HepG2 (cell line): ENCODE data around the gene DNAJC4. TPM values are rescaled to one million over a fixed set of nuclear protein-coding genes. Genes with fewer than 3 reads are reported as not detected.

Source experiments
- ARID4A ChIP-seq: sonication (generic); formaldehyde crosslinking; IDR thresholded peaks from 2 replicates; pipeline ENCODE4 v1.5.0; 2020; ENCODE audit warnings: mild to moderate bottlenecking, missing genetic modification reagents, borderline replicate concordance
- ATF2 ChIP-seq: sonication (generic); formaldehyde crosslinking; IDR thresholded peaks from 2 replicates; pipeline ENCODE4 v1.4.0; 2020; ENCODE audit warnings: missing genetic modification reagents
- GABPA ChIP-seq, 2 experiments: IDR thresholded peaks; 2 replicates each; pipeline ENCODE4 v1.6.1; 2011 to 2016; ENCODE audit warnings: low read depth in 2 of 2, low read length in 1 of 2, missing biosample characterization in 1 of 2, missing genetic modification characterization in 1 of 2
- MEIS2 ChIP-seq: sonication (generic); formaldehyde crosslinking; IDR thresholded peaks from 2 replicates; pipeline ENCODE4 v1.9.0; 2021; ENCODE audit warnings: mild to moderate bottlenecking, missing genetic modification reagents
- NCOA2 ChIP-seq: sonication (generic); formaldehyde crosslinking; IDR thresholded peaks from 2 replicates; pipeline ENCODE4 v1.8.0; 2022; ENCODE audit warnings: inconsistent platforms
- PHB2 ChIP-seq: fragments of 450-650 bp; IDR thresholded peaks from 2 replicates; pipeline ENCODE4 v1.6.1; 2018; ENCODE audit not compliant: partially characterized antibody
- SALL1 ChIP-seq: sonication (generic); formaldehyde crosslinking; IDR thresholded peaks from 2 replicates; pipeline ENCODE4 v1.8.0; 2022; ENCODE audit warnings: mild to moderate bottlenecking, missing genetic modification reagents
- SMAD3 ChIP-seq: sonication (generic); formaldehyde crosslinking; IDR thresholded peaks from 2 replicates; pipeline ENCODE4 v1.4.0; 2020; ENCODE audit warnings: missing genetic modification reagents
- SRSF1 ChIP-seq: fragments of 200-400 bp; formaldehyde crosslinking; optimal IDR thresholded peaks from 2 replicates; pipeline ENCODE3; 2017; ENCODE audit warnings: mild to moderate bottlenecking, low read depth, low read length, moderate library complexity
- WIZ ChIP-seq: sonication (generic); formaldehyde crosslinking; IDR thresholded peaks from 2 replicates; pipeline ENCODE4 v1.5.1; 2020; ENCODE audit warnings: mild to moderate bottlenecking, missing genetic modification reagents
- YEATS2 ChIP-seq: sonication (generic); formaldehyde crosslinking; IDR thresholded peaks from 2 replicates; pipeline ENCODE4 v1.4.0; 2020; ENCODE audit warnings: missing genetic modification reagents, borderline replicate concordance
- ZGPAT ChIP-seq: IDR thresholded peaks from 2 replicates; pipeline ENCODE4 v1.6.1; 2016; ENCODE audit warnings: mild to moderate bottlenecking
- ZNF18 ChIP-seq: sonication (generic); formaldehyde crosslinking; IDR thresholded peaks from 2 replicates; pipeline ENCODE4 v1.8.0; 2022; ENCODE audit warnings: mild to moderate bottlenecking, missing genetic modification reagents; ENCODE audit not compliant: insufficient replicate concordance
- ZNF225 ChIP-seq: sonication (generic); formaldehyde crosslinking; IDR thresholded peaks from 2 replicates; pipeline ENCODE4 v1.4.0; 2020; ENCODE audit warnings: mild to moderate bottlenecking, missing genetic modification reagents
- ZNF275 ChIP-seq: sonication (generic); formaldehyde crosslinking; IDR thresholded peaks from 2 replicates; pipeline ENCODE4 v1.8.0; 2022; ENCODE audit warnings: missing genetic modification reagents, mild to moderate bottlenecking, inconsistent platforms, borderline replicate concordance
- ZNF333 ChIP-seq: sonication (generic); formaldehyde crosslinking; IDR thresholded peaks from 2 replicates; pipeline ENCODE4 v1.4.0; 2020; ENCODE audit warnings: mild to moderate bottlenecking, missing genetic modification reagents, borderline replicate concordance
- ZNF501 ChIP-seq: sonication (generic); formaldehyde crosslinking; IDR thresholded peaks from 2 replicates; pipeline ENCODE4 v1.5.1; 2020; ENCODE audit warnings: mild to moderate bottlenecking, moderate library complexity, missing genetic modification reagents
- polyA plus RNA-seq, 8 experiments: library from polyadenylated mRNA; depleted of rRNA in 3 of 8; stranded (reverse) in 7 of 8; unstranded in 1 of 8; fragments of >200 nt; fragmentation: Illumina TruSeq in 4 of 8; extraction: Trizol in 4 of 8; gene quantifications; 2 replicates each; pipeline versions ENCODE4 v1.2.1 to v1.2.3, GENCODE V29; 2011 to 2016; ENCODE audit warnings: low read depth in 4 of 8, missing spikeins in 1 of 8, mixed read lengths in 1 of 8; ENCODE audit not compliant: insufficient read depth in 1 of 8
- total RNA-seq, 5 experiments: library from RNA; depleted of rRNA; stranded (reverse); fragments of >200 nt; fragmentation: Illumina TruSeq; extraction: Trizol; gene quantifications; 2 replicates each; pipeline ENCODE4 v1.2.3, GENCODE V29; 2016; ENCODE audit warnings: low read depth in 1 of 5

DNAJC4 gene
- total and polyA plus RNA-seq, 2 of the 13 experiments (the other 11 are each of a cell fraction or from before 2014, with no cell fraction given) = 10.3 to 60.8 TPM

- TF ChIP-seq SMAD3 = peak; percentile 35; the same call in 1 of the 2 replicates
- TF ChIP-seq SRSF1 = peak; percentile 51
- no peak for TF ChIP-seq ZNF225 (CRISPR knock-in tag)
- TF ChIP-seq GABPA (IDR thresholded peaks at IDR 0.05; ENCODE audit: low read depth, low read length) = no peak
- TF ChIP-seq GABPA (CRISPR knock-in tag; IDR thresholded peaks at IDR 0.05; ENCODE audit: low read depth) = peak; percentile 95
- peak; percentile 76 for TF ChIP-seq ZNF501 (CRISPR knock-in tag)
- peak; percentile 36; the same call in 1 of the 2 replicates for TF ChIP-seq ZNF275 (CRISPR knock-in tag)
- no peak for TF ChIP-seq WIZ
- peak; percentile 20 for TF ChIP-seq ZNF18
- TF ChIP-seq PHB2 = no peak
- no peak; the same call in 1 of the 2 replicates for TF ChIP-seq ZNF333 (CRISPR knock-in tag)
- peak; percentile 86; the same call in 1 of the 2 replicates for TF ChIP-seq YEATS2 (CRISPR knock-in tag)
- TF ChIP-seq ARID4A = peak; percentile 79; the same call in 1 of the 2 replicates
- peak; percentile 76; the same call in 1 of the 2 replicates for TF ChIP-seq ZGPAT (CRISPR knock-in tag)
- peak; percentile 51; the same call in 1 of the 2 replicates for TF ChIP-seq ATF2 (CRISPR knock-in tag)
- TF ChIP-seq SALL1 (CRISPR knock-in tag) = peak; percentile 58
- TF ChIP-seq MEIS2 (CRISPR knock-in tag) = peak; percentile 42; the same call in 1 of the 2 replicates
- TF ChIP-seq NCOA2 (CRISPR knock-in tag) = peak; percentile 52; the same call in 1 of the 2 replicates
These were observed 10.3 kb downstream of the DNAJC4 start, which contains the start of gene FKBP2 (continued) for GRCh38 chr11:64240435-64241240.
